ENCODE results near the gene TOR1A. TPM values are rescaled to one million over a fixed set of nuclear protein-coding genes. Genes with fewer than 3 reads are reported as not detected.
A peak's percentile ranks its signal among the peaks of the same experiment; 100 is the strongest.

TOR1A gene
- total RNA-seq, 4 donors from 2014 or later, result 28.9 to 49.6 (median 39.8) TPM

GRCh38 chr9:129868023-129868871 is 44.3 kb upstream of the TOR1A start:
- DNase-seq, result no peak
- Histone ChIP-seq H3K4me1 (peaks cover 0 to 12% (median 3%) of the 10 kb centered on the region in 4 donors), H3K9me3 (no peaks in the 10 kb centered on the region), H3K36me3 (peaks cover 0 to 20% (median 0%) of the 10 kb centered on the region in 3 donors), H3K4me3 (no peak overlapping the region), H3K27me3 (no peaks in the 10 kb centered on the region), H3K27ac (peak overlapping the region; percentile 64 to 75 (median 67))
- no peak for TF ChIP-seq POLR2A (IDR thresholded peaks at IDR 0.05)
- TF ChIP-seq, protein P1, sequence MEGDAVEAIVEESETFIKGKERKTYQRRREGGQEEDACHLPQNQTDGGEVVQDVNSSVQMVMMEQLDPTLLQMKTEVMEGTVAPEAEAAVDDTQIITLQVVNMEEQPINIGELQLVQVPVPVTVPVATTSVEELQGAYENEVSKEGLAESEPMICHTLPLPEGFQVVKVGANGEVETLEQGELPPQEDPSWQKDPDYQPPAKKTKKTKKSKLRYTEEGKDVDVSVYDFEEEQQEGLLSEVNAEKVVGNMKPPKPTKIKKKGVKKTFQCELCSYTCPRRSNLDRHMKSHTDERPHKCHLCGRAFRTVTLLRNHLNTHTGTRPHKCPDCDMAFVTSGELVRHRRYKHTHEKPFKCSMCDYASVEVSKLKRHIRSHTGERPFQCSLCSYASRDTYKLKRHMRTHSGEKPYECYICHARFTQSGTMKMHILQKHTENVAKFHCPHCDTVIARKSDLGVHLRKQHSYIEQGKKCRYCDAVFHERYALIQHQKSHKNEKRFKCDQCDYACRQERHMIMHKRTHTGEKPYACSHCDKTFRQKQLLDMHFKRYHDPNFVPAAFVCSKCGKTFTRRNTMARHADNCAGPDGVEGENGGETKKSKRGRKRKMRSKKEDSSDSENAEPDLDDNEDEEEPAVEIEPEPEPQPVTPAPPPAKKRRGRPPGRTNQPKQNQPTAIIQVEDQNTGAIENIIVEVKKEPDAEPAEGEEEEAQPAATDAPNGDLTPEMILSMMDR (IDR thresholded peaks at IDR 0.05), result no peak

- peak overlapping the region in 3 of 4 donors; percentile 15 to 69 (median 57) for H3K27ac ChIP-seq
- no peak for TF ChIP-seq POLR2A (IDR thresholded peaks at IDR 0.05)
- peaks cover 0 to 12% (median 3%) of the 10 kb centered on the region in 4 donors for H3K4me1 ChIP-seq
- H3K9me3 ChIP-seq, result no peaks in the 10 kb centered on the region
- H3K4me3 ChIP-seq, result no peak overlapping the region
- DNase-seq, result no peak
- peaks cover 0 to 23% (median 0%) of the 10 kb centered on the region in 3 donors for H3K36me3 ChIP-seq
- no peaks in the 10 kb centered on the region for H3K27me3 ChIP-seq
Observed at GRCh38 chr9:129867136-129868022, 43.4 kb upstream of the TOR1A start.

DNA sequence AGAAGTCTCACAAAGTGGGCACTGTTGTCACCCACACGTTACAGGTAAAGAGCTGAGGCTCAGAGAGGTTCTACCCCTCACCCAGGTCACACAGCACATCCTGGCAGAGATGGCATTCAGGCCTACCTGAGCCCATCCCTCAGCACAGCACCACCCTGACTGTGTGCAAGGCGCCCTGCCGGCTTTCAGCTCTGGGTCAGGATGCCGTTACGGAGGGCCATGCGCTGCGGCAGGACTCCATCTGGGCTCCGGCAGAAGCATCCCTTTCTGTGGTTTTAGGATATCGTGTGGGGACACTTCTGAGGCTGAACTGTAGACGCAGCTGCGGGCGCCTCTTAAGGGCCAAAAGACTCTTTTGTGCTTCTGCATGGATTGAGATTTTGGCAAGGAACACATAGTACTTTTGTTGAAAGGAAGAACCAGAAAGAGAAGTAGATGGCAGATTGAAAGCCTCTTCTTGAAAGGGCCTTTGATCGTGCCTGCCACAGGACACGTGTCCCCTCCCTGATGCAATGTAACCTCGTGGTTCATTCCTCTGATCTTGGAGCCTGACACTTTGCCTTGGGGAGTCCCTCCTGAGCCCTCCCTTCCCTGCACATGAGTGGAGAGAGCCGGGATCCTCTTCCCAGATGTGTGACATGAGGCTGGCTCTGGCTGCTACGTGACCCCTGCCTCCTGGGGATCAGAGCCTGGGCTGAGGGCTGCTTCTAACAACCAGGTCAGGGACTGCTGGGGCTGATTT is 42.6 kb upstream of the TOR1A start:
- Histone ChIP-seq H3K4me1 (peaks cover 0 to 12% (median 3%) of the 10 kb centered on the region in 4 donors), H3K27me3 (no peaks in the 10 kb centered on the region), H3K4me3 (no peak overlapping the region), H3K36me3 (peaks cover 0 to 32% (median 0%) of the 10 kb centered on the region in 3 donors), H3K27ac (peak overlapping the region in 3 of 4 donors; percentile 15 to 69 (median 57)), H3K9me3 (no peaks in the 10 kb centered on the region)
- no peak for TF ChIP-seq POLR2A (IDR thresholded peaks at IDR 0.05)
- TF ChIP-seq, protein P1 (IDR thresholded peaks at IDR 0.05), result no peak
- peak in 1 of 3 donors; percentile 51 for DNase-seq

DNA sequence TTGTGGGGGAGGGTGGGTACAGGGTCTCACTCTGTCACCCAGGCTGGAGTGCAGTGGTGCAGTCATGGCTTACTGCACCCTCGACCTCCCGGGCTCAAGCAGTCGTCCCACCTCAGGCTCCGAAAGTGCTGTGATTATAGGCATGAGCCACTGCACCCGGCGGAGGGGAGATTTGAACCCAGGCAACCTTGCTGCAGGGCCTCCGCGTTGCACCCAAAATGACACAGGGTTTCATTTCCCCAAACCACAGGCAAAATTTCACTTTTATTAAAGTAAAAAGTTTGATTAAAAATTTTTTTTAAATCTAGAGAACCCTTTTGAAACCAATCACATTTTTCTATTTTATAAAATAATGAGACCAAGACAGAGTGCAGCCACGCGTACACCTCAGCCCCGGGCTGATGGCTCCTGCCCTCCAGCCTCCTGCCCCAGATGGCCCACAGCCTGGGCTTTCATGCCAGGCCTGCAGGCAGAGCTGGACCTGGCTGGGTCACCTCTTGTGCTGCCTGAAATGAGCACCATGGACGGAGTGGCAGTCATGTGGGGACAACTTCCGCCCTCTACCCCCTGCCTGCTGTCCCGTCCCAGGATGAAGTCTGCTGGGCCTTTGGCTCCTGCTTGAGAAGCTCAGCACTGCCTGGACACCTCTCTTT is 41.9 kb upstream of the TOR1A start:
- DNase-seq, result no peak
- Histone ChIP-seq H3K4me3 (no peak overlapping the region), H3K27me3 (no peaks in the 10 kb centered on the region), H3K27ac (peak overlapping the region in 2 of 4 donors; percentile 57 to 69), H3K36me3 (peaks cover 0 to 39% (median 0%) of the 10 kb centered on the region in 3 donors), H3K9me3 (no peaks in the 10 kb centered on the region), H3K4me1 (peaks cover 0 to 12% (median 3%) of the 10 kb centered on the region in 4 donors)
- TF ChIP-seq POLR2A (IDR thresholded peaks at IDR 0.05), result no peak
- TF ChIP-seq, protein P1 (IDR thresholded peaks at IDR 0.05), result no peak

DNA sequence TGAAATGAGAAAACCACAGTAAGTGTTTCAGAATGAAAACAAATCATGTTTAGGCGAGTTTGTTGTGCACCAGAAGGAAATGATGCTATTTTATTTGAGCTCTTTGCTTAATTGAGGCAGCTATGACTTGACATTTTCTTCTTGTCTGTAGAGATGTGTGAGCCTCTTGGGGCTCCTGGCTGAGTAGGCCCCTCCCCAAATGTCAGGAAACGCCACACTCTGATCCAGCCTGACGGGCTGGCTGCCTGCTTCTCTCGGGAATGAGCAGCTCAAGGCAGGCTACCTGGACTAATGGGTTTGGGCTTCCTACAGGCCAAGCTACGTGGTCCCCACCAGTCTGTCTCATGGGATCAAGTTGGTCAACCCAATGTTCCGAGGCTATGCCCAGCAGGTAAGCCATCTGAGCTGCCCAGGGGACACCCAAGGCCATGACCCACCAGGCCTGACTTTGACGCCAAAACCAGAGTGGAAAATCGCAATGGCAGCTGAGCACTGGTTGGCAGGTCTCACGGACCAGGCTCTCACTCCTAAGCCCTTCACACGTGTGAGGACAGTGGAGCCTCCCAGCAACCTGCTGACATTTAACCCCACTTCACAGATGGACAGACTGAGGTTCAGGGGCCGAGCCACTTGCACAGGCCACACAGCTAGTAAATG is 41.2 kb upstream of the TOR1A start:
- no peak for TF ChIP-seq POLR2A (IDR thresholded peaks at IDR 0.05)
- TF ChIP-seq, protein P1 (IDR thresholded peaks at IDR 0.05), result no peak
- no peak overlapping the region for H3K4me3 ChIP-seq
- peak overlapping the region in 2 of 4 donors; percentile 57 to 69 for H3K27ac ChIP-seq
- H3K27me3 ChIP-seq, result no peaks in the 10 kb centered on the region
- no peaks in the 10 kb centered on the region for H3K9me3 ChIP-seq
- H3K36me3 ChIP-seq, result peaks cover 0 to 44% (median 0%) of the 10 kb centered on the region in 3 donors
- H3K4me1 ChIP-seq, result peaks cover 0 to 12% (median 3%) of the 10 kb centered on the region in 4 donors
- DNase-seq, result no peak

Measured in Peyer's patch (tissue), 4 donors.